Activated CD4-positive, alpha-beta T cell treated with anti-CD3 and anti-CD28 coated beads, Interleukin-2, Interleukin-6, amounts not matched to agents 100 ng/mL and 50 ng/mL, durations not matched to agents 16 hours and 8 hours (primary cell): ENCODE results near the gene GALR3.

Experiments used
- DNase-seq: peaks from one replicate; pipeline ENCODE4 v3.0.0-alpha.2; 2020

The GALR3 gene

DNA sequence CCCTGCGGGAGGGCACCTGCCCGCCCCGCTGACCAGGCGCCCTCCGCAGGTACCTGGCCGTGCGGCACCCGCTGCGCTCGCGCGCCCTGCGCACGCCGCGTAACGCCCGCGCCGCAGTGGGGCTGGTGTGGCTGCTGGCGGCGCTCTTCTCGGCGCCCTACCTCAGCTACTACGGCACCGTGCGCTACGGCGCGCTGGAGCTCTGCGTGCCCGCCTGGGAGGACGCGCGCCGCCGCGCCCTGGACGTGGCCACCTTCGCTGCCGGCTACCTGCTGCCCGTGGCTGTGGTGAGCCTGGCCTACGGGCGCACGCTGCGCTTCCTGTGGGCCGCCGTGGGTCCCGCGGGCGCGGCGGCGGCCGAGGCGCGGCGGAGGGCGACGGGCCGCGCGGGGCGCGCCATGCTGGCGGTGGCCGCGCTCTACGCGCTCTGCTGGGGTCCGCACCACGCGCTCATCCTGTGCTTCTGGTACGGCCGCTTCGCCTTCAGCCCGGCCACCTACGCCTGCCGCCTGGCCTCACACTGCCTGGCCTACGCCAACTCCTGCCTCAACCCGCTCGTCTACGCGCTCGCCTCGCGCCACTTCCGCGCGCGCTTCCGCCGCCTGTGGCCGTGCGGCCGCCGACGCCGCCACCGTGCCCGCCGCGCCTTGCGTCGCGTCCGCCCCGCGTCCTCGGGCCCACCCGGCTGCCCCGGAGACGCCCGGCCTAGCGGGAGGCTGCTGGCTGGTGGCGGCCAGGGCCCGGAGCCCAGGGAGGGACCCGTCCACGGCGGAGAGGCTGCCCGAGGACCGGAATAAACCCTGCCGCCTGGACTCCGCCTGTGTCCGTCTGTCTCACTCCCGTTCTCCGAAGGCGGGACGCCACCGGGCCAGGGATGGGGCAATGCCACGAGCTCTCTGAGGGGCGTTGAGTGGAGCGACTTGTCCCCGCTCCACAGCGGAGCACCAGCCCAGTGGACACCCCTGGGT lies 1.8 kb downstream of the GALR3 start:
- DNase-seq = peak; percentile 44

DNA sequence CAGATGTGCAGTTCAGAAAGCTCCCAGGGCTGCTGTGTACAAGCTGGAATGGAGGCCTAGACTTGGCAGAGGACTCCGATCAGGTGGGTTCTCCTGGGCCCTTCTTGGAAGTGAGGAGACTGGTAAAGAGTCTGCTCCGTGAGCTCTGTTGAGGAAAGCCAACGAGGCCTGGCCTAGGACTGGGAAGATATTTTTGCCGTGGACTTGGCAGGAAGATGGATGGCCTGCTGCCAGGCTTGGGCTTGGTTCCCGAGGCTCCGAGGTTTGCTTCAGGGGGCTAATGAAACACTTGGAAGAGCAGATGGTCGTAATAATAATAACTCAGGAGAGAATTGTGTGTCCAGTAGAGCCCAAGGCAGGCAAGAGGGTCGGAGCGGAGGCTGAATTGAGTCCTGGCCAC lies 3.9 kb downstream of the GALR3 start:
- no peak for DNase-seq

DNA sequence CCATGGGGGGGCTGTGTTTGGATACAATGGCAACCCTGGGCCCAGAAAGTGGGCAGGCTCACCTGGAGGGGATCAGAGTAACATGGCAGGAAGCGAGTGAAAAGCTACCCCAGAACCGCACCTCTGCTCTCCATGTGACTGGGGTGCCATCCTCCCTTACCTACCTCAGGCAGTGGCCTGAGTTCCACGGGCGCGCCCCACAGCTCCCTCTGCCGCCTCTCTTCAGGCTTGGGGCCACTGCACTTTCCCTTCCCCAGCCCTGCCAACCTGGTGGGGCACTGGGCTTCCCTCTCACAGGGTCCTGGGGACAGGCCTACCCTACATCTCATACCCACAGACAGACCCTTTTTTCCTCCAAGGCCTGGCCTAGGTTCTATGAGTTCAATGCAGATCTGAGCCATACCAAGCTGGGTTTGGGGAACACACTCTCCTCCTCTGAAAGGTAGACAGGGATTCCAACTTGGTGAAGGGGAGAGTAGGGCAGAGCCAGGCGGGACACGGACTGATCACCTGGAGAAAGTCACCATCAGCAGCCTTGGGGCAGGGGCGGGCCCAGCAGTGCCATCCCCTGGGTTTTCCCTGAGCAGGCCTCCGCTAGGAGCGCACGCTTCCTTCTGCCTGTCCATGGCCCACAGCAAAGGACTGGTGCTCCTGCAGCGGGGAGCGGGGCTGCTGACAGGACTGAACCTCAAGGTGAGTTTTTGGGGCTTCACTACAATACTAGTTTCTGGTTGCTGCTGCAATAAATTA lies 7.1 kb downstream of the GALR3 start:
- no peak for DNase-seq

DNA sequence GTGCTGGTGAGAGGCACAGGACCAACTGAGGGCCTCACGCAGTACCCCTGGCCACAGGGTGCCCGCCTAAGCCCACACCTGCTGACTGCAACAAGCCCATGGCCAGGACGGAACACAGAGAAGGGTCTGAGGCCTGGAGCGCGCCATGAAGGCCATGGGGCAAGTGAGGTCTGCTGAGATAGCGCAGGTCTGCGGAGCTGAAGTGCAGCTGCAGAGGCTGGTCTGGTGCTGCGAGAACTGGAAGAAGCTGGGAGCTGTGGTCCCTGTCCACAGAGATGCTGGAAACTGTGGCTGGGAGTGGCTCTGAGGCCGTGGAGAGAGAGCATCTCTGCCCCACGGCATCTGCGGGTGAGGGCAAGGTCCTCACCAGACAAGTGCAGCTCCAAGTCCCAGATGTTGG lies 8.3 kb downstream of the GALR3 start:
- DNase-seq = no peak

DNA sequence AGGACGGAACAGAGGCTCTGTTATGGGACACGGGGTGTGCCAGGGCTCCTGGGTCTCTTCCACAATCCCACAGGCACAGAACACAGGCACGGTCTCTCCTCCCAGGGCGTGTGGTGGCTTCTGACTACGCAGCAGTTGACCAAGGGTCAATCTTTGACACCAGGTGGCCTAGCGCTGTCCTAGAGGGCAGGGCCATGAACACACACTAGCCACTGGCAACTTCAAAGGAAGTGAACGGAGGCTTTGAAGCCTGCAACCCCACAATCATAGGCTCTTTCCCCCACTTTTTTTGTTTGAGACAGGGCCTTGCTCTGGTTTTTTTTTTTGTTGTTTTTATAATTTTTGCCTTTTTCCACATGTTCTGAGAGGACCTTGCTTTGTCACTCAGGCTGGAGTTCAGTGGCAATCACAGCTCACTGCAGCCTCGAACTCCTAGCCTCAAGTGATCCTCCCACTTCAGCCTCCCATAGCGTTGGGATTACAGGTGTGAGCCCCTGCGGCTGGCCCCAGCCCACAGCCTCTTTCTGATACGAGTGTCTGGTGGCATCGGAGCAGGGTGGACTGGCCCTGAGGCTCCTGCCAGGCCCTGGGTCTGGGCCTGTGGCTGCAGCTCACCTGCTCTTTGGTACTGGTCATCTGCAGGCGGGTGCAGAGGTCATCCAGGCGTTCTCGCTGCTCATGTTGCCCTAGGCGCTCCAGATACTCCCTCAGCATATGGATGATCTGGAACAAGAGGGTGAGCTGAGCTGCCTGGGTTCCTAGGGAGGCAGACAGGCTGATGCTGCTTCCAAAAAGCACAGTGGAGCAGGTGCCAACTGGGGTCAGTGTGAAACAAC lies 9.1 kb downstream of the GALR3 start:
- DNase-seq = no peak

DNA sequence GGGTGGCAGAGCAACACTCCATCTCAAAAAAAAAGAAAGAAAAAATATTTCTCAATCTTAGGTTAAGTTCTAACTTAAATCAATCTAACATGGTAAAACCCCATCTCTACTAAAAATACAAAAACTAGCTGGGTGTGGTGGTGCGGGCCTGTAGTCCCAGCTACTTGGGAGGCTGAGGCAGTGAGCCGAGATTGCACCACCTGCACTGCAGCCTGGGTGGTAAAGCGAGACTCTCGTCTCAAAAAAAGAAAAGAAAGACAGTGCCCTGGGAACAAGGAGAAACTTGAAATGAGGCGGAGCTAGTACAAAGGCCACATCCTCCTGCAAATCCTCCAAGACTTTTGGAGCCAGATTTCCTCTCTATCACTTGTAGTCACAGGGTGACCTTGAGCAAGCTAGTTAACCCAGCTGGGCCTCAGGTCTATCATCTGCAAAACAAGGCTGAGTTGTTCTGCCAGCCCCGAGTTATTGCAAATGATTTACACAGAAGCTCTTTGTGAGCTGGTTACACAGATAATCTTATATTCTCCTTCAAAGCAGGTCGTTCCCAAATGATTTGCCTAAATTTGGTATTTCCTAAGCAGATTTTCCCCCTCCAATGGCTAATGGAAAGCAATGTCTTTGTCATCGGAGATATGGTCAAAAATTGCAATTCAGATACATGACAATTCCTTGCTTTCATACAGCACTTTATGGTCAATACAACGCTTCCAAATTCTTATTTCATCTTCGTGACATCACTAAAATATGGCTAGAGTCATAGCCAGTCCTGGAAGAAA lies 19.0 kb downstream of the GALR3 start:
- DNase-seq = no peak

DNA sequence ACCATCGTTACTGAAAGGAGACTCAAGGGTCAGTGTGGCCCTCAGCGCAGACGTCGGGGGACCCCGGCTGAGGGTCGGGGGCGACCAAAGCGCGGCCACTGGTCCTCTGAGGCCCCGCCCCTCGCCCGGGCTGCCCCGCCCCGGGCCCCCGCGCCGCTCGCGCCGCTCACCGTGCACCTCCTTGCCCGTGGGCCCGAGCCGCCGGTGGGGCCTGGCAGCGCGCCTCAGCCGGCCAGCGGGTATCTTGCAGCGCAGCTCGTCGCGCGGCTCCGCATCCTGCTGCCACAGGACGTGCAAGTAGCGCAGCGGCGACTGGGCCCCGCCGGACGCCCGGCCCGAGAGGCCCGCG lies 20.5 kb downstream of the GALR3 start:
- DNase-seq = peak; percentile 57

DNA sequence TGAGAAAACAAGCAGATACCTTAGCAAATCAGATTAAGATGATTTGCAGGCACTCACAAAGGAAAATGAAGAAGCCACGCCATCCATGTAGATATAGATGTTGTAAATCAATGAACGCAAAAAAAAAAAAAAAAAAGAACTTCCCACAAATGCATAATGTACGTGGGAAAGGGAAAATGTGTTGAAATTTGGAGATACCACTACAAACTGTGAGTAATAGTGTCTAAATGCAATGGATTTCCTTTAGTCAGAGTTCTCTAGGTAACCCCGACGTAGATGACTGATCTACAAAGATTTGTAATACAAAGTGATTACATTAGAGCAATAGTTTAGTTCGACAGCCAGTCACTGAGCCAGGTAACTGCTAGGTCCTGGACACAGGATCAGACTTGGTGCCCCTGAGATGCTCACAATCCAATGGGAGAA lies 21.7 kb downstream of the GALR3 start:
- DNase-seq = no peak

DNA sequence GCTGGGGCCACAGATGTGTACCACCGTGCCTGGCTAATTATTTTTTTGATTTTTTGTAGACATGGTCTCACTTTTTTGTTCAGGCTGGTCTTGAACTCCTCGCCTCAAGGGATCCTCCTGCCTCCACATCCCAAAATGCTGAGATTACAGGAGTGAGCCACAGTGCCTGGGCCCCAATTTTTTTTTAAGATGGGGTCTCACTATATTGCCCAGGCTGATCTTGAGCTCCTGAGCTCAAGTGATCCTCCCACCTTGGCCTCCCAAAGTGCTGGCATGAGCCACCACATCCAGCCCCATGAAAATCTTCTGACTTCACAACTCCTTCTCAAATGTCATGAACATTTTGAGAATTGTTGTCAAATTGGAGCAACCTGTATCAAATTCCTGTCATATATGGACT lies 23.3 kb downstream of the GALR3 start:
- DNase-seq = no peak

DNA sequence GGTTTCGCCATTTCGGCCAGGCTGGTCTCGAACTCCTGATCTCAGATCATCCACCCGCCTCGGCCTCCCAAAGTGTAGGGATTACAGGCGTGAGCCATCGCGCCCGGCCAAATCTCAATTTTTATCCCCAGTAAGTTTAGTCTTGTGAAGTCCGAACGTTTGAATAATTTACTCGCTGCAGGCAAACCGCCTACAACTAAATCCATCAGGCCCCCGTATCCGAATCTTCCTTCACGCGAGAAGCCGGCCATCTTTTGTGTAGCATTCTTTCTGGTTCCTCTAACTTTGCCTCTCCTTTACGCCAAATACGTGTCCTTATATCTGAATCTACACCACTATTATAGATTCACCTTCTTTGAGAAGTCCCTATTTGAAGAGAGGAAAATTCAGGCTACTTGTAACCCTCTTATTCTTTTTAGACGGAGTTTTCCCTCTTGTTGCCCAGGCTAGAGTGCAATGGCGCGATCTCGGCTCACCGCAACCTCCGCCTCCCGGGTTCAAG lies 25.5 kb downstream of the GALR3 start:
- DNase-seq = peak; percentile 40

DNA sequence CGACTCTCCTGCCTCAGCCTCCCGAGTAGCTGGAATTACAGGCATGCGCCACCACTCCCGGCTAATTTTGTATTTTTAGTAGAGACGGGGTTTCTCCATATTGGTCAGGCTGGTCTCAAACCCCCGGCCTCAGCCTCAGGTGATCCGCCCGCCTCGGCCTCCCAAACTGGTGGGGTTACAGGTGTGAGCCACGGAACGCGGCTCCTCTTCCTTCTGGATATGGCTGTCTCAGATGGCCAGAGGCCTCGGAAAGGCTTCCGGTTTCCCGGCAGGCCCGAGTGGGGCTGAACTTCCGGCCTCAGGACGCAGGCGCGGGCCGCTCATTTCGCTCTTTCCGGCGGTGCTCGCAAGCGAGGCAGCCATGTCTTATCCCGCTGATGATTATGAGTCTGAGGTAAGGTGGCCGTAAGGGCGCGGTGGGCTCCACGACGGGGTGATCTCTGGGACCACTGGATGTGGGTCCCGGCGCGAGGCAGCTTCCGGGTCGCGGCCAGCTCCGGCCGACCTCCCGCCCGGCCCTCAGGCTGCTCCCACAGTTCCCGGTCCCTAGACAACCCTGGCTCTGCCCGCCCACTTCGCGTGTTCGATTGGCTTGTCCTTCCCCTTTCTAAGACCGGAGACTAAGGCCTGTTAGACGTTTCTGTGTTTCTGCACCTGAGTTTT lies 26.0 kb downstream of the GALR3 start, which contains the start of gene EIF3L:
Gene EIF3L (plus strand): TSS at position 331 of the 663 bp plus-strand sequence. CDS start 31 bp downstream, at position 362.
- DNase-seq = peak; percentile 95

DNA sequence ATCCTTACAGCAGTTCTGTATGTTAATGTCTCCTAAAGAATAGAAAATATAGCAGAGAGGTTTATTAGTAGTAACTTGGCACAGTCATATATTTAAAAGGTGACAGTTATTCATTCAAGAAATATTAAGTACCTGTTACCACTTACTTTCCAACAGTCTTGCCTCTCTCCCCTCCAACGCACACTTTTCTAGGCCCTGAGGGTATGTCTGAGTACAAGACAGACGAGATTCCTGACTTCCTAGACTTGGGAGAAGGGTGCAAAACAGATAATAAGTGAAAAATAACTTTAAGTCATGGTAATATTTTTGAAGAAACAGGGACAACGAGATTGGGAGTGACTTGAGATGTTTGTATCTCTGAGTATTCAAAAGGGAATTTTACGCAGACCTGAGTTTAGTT lies 27.6 kb downstream of the GALR3 start:
- no peak for DNase-seq

DNA sequence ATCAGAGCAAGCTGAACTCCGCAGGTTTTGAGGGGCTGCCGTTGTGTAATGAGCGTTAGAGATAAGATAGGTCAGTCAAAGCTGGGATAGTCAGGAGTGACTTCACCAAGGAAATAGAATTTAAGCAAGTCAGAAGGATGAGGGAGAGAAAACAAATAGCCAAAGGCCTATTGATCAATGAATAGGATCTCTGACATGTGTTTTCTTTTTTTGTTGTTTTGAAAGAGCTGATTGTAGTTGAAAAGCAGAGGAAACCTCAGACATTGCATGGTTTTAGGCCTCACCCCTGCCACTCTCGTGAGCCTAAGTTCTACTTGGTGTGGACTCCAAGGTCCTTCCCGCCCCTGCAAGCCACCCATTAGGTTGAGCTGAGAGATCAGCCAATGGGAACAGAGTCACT lies 29.2 kb downstream of the GALR3 start:
- no peak for DNase-seq

DNA sequence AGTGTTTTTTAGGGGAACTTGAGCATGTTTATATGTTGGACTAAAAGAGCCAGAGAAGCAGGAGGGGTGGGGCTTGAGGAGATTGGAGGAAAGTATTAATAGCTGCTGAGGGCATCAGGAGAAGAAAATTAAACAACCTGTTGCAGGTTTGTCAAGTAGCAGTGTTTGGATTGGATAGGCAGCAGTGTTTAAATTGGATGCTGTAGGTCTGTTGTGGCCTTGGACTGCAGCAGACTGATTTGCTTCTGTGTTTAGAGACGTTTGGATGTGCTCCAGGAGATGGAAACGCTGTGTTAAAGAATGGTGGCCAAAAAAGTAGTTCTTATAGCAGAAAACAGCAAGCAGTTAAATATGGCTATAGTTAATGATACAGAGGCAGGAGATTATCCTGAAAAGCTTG lies 31.8 kb downstream of the GALR3 start:
- DNase-seq = no peak

DNA sequence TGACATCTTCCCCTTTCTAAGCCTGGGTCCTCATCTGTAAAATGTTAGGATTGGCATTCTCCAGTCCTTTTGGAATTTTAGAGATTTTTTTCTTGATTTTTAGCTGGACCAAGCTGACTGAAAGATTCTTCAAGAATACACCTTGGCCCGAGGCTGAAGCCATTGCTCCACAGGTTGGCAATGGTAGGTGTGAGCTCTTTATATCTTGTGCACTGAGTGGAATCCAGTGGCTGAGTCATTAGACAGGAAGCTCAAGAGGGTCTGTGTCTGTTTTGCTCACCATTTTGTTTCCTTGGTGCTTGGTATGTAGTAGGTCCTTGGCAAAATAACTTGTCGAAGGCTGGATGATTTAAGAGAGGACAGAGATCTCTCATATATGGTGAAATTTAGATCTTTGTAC lies 32.3 kb downstream of the GALR3 start:
- no peak for DNase-seq

DNA sequence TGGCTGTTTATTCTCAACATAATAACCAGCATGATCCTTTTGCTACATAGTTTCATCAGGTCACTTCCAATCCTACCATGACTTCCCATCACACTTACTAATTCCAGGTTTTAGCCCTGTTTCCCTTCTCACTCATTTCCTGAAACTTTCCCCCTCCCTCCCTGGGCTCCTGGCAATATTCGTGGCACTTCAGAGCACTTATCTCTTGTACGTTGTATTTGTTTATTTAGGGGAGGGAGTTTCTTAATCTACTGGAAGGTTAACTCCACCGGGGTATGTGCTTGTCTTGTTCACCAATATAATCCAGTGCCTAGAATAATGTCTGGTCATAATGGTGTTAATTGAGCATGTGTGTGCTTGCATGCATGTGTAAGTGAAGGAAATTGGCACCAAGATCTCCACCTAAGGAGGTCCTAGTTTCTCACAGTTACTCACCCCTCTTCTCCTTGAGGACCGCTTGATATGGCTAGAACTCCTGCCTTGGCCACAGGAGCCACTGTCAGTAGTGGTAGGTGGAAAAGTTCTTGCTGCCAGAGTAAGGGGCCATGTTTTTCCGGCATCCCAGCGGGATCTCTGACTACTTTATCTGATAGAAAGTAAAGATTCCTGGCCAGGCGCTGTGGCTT lies 37.7 kb downstream of the GALR3 start:
- DNase-seq = no peak

DNA sequence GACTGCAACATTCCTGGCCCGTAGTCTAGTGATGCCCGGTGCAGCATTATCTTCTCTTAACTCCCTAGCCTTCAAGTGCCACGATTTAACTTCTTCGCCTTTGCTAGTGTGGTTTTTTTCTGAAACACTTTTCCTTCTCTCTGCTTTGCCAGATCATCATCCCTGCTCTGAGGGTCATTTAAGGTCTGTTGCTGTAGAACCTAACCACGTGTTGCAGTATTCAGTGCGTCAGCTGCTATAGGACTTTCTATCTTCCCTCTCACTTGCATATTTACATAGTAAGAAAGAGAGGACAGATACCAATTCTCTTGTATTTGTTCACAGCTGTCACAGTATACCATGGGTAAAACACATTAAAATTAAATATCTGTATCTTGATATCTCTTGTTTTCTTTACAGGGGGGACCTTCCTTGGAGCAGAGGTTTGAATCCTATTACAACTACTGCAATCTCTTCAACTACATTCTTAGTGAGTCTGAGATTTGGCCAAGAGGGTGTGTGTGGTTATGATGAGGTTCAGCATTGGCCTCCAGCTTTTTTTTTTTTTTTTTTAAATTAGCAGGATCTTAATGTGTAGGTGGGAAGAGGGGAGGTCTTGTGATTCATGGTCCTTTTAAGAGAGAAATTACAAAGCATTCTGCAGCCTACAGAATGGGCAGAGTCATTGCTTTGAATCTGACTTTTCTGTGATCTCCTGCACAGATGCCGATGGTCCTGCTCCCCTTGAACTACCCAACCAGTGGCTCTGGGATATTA lies 39.6 kb downstream of the GALR3 start:
- no peak for DNase-seq

DNA sequence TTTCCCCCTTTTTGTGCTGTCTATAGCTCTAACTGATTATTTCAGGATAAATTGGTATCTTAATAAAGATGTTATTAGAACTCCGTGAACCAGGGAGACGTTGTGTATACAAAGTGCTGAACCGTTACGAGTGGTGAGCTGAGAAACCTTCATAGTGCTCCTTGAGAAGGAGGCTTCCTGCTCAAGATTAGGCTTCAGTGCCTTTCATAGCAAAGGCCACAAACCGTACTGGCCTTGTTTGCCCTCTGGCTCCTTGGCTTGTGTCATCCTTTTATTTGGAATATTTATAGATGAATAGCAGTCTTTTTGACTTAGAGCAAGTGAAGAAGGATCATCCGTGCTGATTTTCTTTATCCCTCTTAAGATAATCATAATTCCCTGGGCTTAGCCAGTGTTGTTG lies 42.3 kb downstream of the GALR3 start:
- DNase-seq = no peak

DNA sequence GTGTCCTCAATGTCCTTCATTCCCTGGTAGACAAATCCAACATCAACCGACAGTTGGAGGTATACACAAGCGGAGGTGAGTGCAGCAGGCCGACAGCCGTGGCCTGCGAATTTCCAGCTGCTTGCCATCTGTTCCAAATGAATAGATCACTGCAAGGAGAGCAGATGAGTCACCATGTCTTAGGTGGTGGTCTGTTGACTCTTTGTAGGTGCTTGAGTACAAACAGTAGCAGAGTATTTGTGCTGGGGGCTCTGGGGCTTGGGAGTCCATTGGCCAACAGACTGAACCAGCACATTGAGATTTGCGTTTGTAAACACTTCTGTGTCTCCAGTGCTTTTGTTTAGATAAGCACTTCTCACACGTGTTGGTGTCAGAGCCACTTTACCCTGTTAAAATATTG lies 47.1 kb downstream of the GALR3 start:
- DNase-seq = no peak
